ENCODE measurements around the gene PARD3B.

DNA sequence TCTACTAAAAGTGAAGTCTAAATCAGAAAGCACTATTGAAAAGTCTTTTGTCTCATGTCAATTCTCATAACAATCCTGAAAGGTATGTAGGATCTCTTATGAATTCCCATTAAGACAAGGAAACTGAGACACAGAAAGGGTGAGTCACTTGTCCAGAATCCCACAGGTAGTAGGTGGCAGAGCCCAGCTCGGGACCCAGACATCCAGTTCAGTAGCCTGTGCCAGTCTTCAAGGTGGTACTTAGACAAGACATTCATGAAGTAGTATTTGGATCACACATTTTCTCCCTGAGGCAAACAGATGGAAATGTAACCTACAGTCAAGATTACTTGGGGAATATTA lies 14.8 kb upstream of the PARD3B start:
- TF ChIP-seq EZH2 (IDR thresholded peaks at IDR 0.05; ENCODE audit: low read length, unreplicated experiment), result no peak
- TF ChIP-seq, protein P1, sequence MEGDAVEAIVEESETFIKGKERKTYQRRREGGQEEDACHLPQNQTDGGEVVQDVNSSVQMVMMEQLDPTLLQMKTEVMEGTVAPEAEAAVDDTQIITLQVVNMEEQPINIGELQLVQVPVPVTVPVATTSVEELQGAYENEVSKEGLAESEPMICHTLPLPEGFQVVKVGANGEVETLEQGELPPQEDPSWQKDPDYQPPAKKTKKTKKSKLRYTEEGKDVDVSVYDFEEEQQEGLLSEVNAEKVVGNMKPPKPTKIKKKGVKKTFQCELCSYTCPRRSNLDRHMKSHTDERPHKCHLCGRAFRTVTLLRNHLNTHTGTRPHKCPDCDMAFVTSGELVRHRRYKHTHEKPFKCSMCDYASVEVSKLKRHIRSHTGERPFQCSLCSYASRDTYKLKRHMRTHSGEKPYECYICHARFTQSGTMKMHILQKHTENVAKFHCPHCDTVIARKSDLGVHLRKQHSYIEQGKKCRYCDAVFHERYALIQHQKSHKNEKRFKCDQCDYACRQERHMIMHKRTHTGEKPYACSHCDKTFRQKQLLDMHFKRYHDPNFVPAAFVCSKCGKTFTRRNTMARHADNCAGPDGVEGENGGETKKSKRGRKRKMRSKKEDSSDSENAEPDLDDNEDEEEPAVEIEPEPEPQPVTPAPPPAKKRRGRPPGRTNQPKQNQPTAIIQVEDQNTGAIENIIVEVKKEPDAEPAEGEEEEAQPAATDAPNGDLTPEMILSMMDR (conservative IDR thresholded peaks at IDR 0.05; ENCODE audit: low read depth, low read length), result no peak

All from PC-3 (cell line).